Hepatocyte (in vitro differentiated cells): ENCODE results near the gene PDK2.

Experiments
- CTCF ChIP-seq: fragments of 200-600 bp; sonication (generic); IDR thresholded peaks from 2 replicates; pipeline ENCODE4 v1.5.1; 2016; ENCODE audit warnings: antibody characterized with exemption, mild to moderate bottlenecking; ENCODE audit not compliant: poor library complexity
- EZH2 ChIP-seq: fragments of 200-600 bp; sonication (generic); IDR thresholded peaks from 2 replicates; pipeline ENCODE4 v1.6.1; 2016; ENCODE audit warnings: antibody characterized with exemption, mild to moderate bottlenecking, borderline replicate concordance
- EZH2phosphoT487 ChIP-seq: fragments of 200-600 bp; sonication (generic); IDR thresholded peaks from one replicate; pipeline ENCODE4 v1.6.1; 2018; ENCODE audit warnings: antibody characterized with exemption, mild to moderate bottlenecking, low read depth, moderate library complexity; ENCODE audit not compliant: unreplicated experiment, severe bottlenecking

- no peak for TF ChIP-seq CTCF
- TF ChIP-seq EZH2phosphoT487: no peak
- TF ChIP-seq EZH2: no peak
Observed at GRCh38 chr17:50056961-50057330, 38.2 kb upstream of the PDK2 start.
